CD8-positive, alpha-beta memory T cell (primary cell): Measurements from ENCODE around the gene PPP1R2. TPM values are rescaled to one million over a fixed set of nuclear protein-coding genes. Genes with fewer than 3 reads are reported as not detected.

Source experiments
- CTCF ChIA-PET: fragments of 350-600 bp; sonication (Branson Sonifier 250); formaldehyde crosslinking; loops from one replicate; lab custom pipeline; 2021; ENCODE audit warnings: antibody characterized with exemption; lab: Charles Lee
- POLR2A ChIA-PET: fragments of 350-600 bp; sonication (Branson Sonifier 250); formaldehyde crosslinking; loops from one replicate; lab custom pipeline; 2021; ENCODE audit warnings: antibody characterized with exemption; lab: Charles Lee
- DNase-seq, 5 donors: peaks; one replicate each; pipeline versions ENCODE4 v3.0.0 to v3.0.0-alpha.2; 2020 to 2022; ENCODE audit warnings: mixed read lengths in 1 of 5
- H3K27ac ChIP-seq: one replicate; pipeline ENCODE4 v1.7.0; 2013; ENCODE audit warnings: low read depth, mild to moderate bottlenecking, low read length, moderate library complexity
- H3K27me3 ChIP-seq: 2 replicates; pipeline ENCODE4 v1.7.0; 2013; ENCODE audit warnings: low read length, mild to moderate bottlenecking; ENCODE audit not compliant: insufficient read depth, poor library complexity, severe bottlenecking
- H3K36me3 ChIP-seq: 2 replicates; pipeline ENCODE4 v1.7.0; 2013; ENCODE audit warnings: mild to moderate bottlenecking, low read length, moderate library complexity; ENCODE audit not compliant: insufficient read depth
- H3K4me1 ChIP-seq: 2 replicates; pipeline ENCODE4 v1.7.0; 2013; ENCODE audit warnings: mild to moderate bottlenecking, low read length, moderate library complexity; ENCODE audit not compliant: insufficient read depth
- H3K4me3 ChIP-seq: 2 replicates; pipeline ENCODE4 v1.7.0; 2013; ENCODE audit warnings: mild to moderate bottlenecking, low read length
- H3K9me3 ChIP-seq: 2 replicates; pipeline ENCODE4 v1.7.0; 2013; ENCODE audit warnings: mild to moderate bottlenecking, low read length
- H3K27ac Mint-ChIP-seq, 8 donors: one replicate each; pipeline ENCODE4 v1.8.0; 2020 to 2021; ENCODE audit warnings: mixed read lengths in 8 of 8, mild to moderate bottlenecking in 6 of 8, inconsistent platforms in 3 of 8, moderate library complexity in 3 of 8
- H3K27me3 Mint-ChIP-seq, 2 donors: one replicate each; pipeline ENCODE4 v1.8.0; 2020 to 2021; ENCODE audit warnings: mixed read lengths in 2 of 2, mild to moderate bottlenecking in 1 of 2, moderate library complexity in 1 of 2
- H3K36me3 Mint-ChIP-seq, 3 donors: one replicate each; pipeline ENCODE4 v1.8.0; 2020 to 2021; ENCODE audit warnings: mixed read lengths in 3 of 3, inconsistent platforms in 1 of 3, mild to moderate bottlenecking in 1 of 3
- H3K4me1 Mint-ChIP-seq, 3 donors: one replicate each; pipeline ENCODE4 v1.8.0; 2020 to 2021; ENCODE audit warnings: mixed read lengths in 3 of 3, inconsistent platforms in 1 of 3, mild to moderate bottlenecking in 1 of 3
- H3K4me3 Mint-ChIP-seq, 7 donors: one replicate each; pipeline ENCODE4 v1.8.0; 2020 to 2021; ENCODE audit warnings: mixed read lengths in 7 of 7, mild to moderate bottlenecking in 6 of 7, moderate library complexity in 4 of 7, inconsistent platforms in 2 of 7
- H3K9me3 Mint-ChIP-seq, 5 donors: one replicate each; pipeline ENCODE4 v1.8.0; 2020 to 2022; ENCODE audit warnings: mixed read lengths in 5 of 5, mild to moderate bottlenecking in 3 of 5, moderate library complexity in 2 of 5, inconsistent platforms in 1 of 5
- polyA plus RNA-seq: library from polyadenylated mRNA; unstranded; fragments of 300-500 nt; fragmentation: Illumina TruSeq; gene quantifications from one replicate; pipeline ENCODE4 v1.2.3, GENCODE V29; 2021
- total RNA-seq, 2 experiments: library from RNA; stranded (reverse); gene quantifications; one replicate each; pipeline ENCODE4 v1.2.3, GENCODE V29; 2021

PPP1R2 gene
- total and polyA plus RNA-seq, 3 experiments from 2014 or later = 106 to 209 (median 109) TPM

- Histone ChIP-seq H3K9me3 (no peaks in the 10 kb centered on the region), H3K27ac (no peak overlapping the region), H3K4me1 (no peaks in the 10 kb centered on the region), H3K4me3 (no peak overlapping the region), H3K36me3 (no peaks in the 10 kb centered on the region), H3K27me3 (no peaks in the 10 kb centered on the region)
- Mint-ChIP-seq H3K27ac (no peak overlapping the region), H3K36me3 (no peaks in the 10 kb centered on the region), H3K9me3 (no peaks in the 10 kb centered on the region), H3K27me3 (peaks cover 0 to 11% of the 10 kb centered on the region in 2 donors), H3K4me1 (peaks cover 6 to 10% (median 7%) of the 10 kb centered on the region in 3 donors), H3K4me3 (peak overlapping the region in 1 of 7 donors; percentile 23)
- CTCF ChIA-PET = no interaction called here
- POLR2A ChIA-PET = no interaction called here
- DNase-seq = no peak
Measured at GRCh38 chr3:195573611-195574496, 30.7 kb upstream of the PPP1R2 start.

- H3K4me1 Mint-ChIP-seq = peaks cover 6 to 12% (median 7%) of the 10 kb centered on the region in 3 donors
- CTCF ChIA-PET = interaction anchor here (1.4 kb wide), 1 partner anchor 15 kb away, joined by 3 read pairs; no protein-coding TSS in a partner anchor
- H3K4me3 Mint-ChIP-seq = no peak overlapping the region
- H3K27ac ChIP-seq = no peak overlapping the region
- no peak overlapping the region for H3K4me3 ChIP-seq
- peaks cover 4 to 11% of the 10 kb centered on the region in 2 donors for H3K27me3 Mint-ChIP-seq
- H3K27me3 ChIP-seq = no peaks in the 10 kb centered on the region
- H3K27ac Mint-ChIP-seq = peak overlapping the region in 1 of 8 donors; percentile 38
- no peaks in the 10 kb centered on the region for H3K9me3 Mint-ChIP-seq
- H3K9me3 ChIP-seq = no peaks in the 10 kb centered on the region
- POLR2A ChIA-PET = no interaction called here
- H3K36me3 ChIP-seq = no peaks in the 10 kb centered on the region
- no peaks in the 10 kb centered on the region for H3K4me1 ChIP-seq
- DNase-seq = no peak
- peaks cover 0 to 2% (median 0%) of the 10 kb centered on the region in 3 donors for H3K36me3 Mint-ChIP-seq
Measured at GRCh38 chr3:195571361-195571760, 28.2 kb upstream of the PPP1R2 start.

GRCh38 chr3:195570912-195571311 is 27.8 kb upstream of the PPP1R2 start:
- peaks cover 6 to 12% (median 7%) of the 10 kb centered on the region in 3 donors for H3K4me1 Mint-ChIP-seq
- Histone ChIP-seq H3K4me3 (no peak overlapping the region), H3K4me1 (no peaks in the 10 kb centered on the region), H3K9me3 (no peaks in the 10 kb centered on the region), H3K36me3 (no peaks in the 10 kb centered on the region), H3K27me3 (no peaks in the 10 kb centered on the region), H3K27ac (no peak overlapping the region)
- ChIA-PET POLR2A (no interaction called here), CTCF (interaction anchor here (1.4 kb wide), 1 partner anchor 15 kb away, joined by 3 read pairs; no protein-coding TSS in a partner anchor)
- peaks cover 4 to 11% of the 10 kb centered on the region in 2 donors for H3K27me3 Mint-ChIP-seq
- H3K4me3 Mint-ChIP-seq = no peak overlapping the region
- no peaks in the 10 kb centered on the region for H3K9me3 Mint-ChIP-seq
- H3K27ac Mint-ChIP-seq = no peak overlapping the region
- DNase-seq = no peak
- H3K36me3 Mint-ChIP-seq = peaks cover 0 to 2% (median 0%) of the 10 kb centered on the region in 3 donors

GRCh38 chr3:195570344-195570743 is 27.2 kb upstream of the PPP1R2 start:
- DNase-seq = no peak
- Histone ChIP-seq H3K27me3 (no peaks in the 10 kb centered on the region), H3K27ac (no peak overlapping the region), H3K4me3 (no peak overlapping the region), H3K4me1 (no peaks in the 10 kb centered on the region), H3K36me3 (no peaks in the 10 kb centered on the region), H3K9me3 (no peaks in the 10 kb centered on the region)
- Mint-ChIP-seq H3K27me3 (peaks cover 4 to 11% of the 10 kb centered on the region in 2 donors), H3K27ac (peak overlapping the region in 1 of 8 donors; percentile 39), H3K4me1 (peaks cover 6 to 12% (median 7%) of the 10 kb centered on the region in 3 donors), H3K4me3 (no peak overlapping the region), H3K9me3 (no peaks in the 10 kb centered on the region), H3K36me3 (peaks cover 0 to 2% (median 0%) of the 10 kb centered on the region in 3 donors)
- ChIA-PET CTCF (interaction anchor here (1.4 kb wide), 1 partner anchor 14 kb away, joined by 3 read pairs; no protein-coding TSS in a partner anchor), POLR2A (no interaction called here)

GRCh38 chr3:195568630-195569029 is 25.5 kb upstream of the PPP1R2 start:
- Mint-ChIP-seq H3K36me3 (peaks cover 0 to 2% (median 0%) of the 10 kb centered on the region in 3 donors), H3K4me1 (peaks cover 6 to 12% (median 7%) of the 10 kb centered on the region in 3 donors), H3K9me3 (no peaks in the 10 kb centered on the region), H3K27me3 (peaks cover 4 to 7% of the 10 kb centered on the region in 2 donors), H3K4me3 (no peak overlapping the region), H3K27ac (no peak overlapping the region)
- DNase-seq = no peak
- Histone ChIP-seq H3K27ac (no peak overlapping the region), H3K36me3 (no peaks in the 10 kb centered on the region), H3K27me3 (no peaks in the 10 kb centered on the region), H3K4me1 (no peaks in the 10 kb centered on the region), H3K4me3 (no peak overlapping the region), H3K9me3 (no peaks in the 10 kb centered on the region)
- ChIA-PET CTCF (interaction anchor here (1.2 to 1.4 kb wide), 2 partner anchors 10 to 281 kb away, joined by 3 to 4 read pairs; no protein-coding TSS in a partner anchor), POLR2A (no interaction called here)

GRCh38 chr3:195566797-195567196 is 23.7 kb upstream of the PPP1R2 start:
- no peak for DNase-seq
- POLR2A ChIA-PET = no interaction called here

GRCh38 chr3:195565716-195566115 is 22.6 kb upstream of the PPP1R2 start:
- H3K27me3 ChIP-seq = no peaks in the 10 kb centered on the region
- ChIA-PET POLR2A (no interaction called here), CTCF (no interaction called here)
- H3K9me3 ChIP-seq = no peaks in the 10 kb centered on the region
- H3K27ac ChIP-seq = no peak overlapping the region
- H3K4me1 Mint-ChIP-seq = peaks cover 6 to 11% (median 7%) of the 10 kb centered on the region in 3 donors
- H3K27me3 Mint-ChIP-seq = peaks cover 0 to 4% of the 10 kb centered on the region in 2 donors
- H3K36me3 Mint-ChIP-seq = peaks cover 0 to 2% (median 0%) of the 10 kb centered on the region in 3 donors
- no peak for DNase-seq
- no peak overlapping the region for H3K4me3 Mint-ChIP-seq
- no peak overlapping the region for H3K4me3 ChIP-seq
- no peaks in the 10 kb centered on the region for H3K4me1 ChIP-seq
- no peaks in the 10 kb centered on the region for H3K9me3 Mint-ChIP-seq
- no peak overlapping the region for H3K27ac Mint-ChIP-seq
- no peaks in the 10 kb centered on the region for H3K36me3 ChIP-seq

More at GRCh38 chr3:195566797-195567196, 23.7 kb upstream of the PPP1R2 start:
- Mint-ChIP-seq H3K4me3 (no peak overlapping the region), H3K27ac (no peak overlapping the region), H3K27me3 (peaks cover 2 to 4% of the 10 kb centered on the region in 2 donors), H3K9me3 (no peaks in the 10 kb centered on the region), H3K4me1 (peaks cover 6 to 12% (median 7%) of the 10 kb centered on the region in 3 donors), H3K36me3 (peaks cover 0 to 2% (median 0%) of the 10 kb centered on the region in 3 donors)
- CTCF ChIA-PET = interaction anchor here (1.3 kb wide), 1 partner anchor 295 kb away, joined by 4 read pairs; no protein-coding TSS in a partner anchor
- Histone ChIP-seq H3K27me3 (no peaks in the 10 kb centered on the region), H3K4me1 (no peaks in the 10 kb centered on the region), H3K4me3 (no peak overlapping the region), H3K36me3 (no peaks in the 10 kb centered on the region), H3K27ac (no peak overlapping the region), H3K9me3 (no peaks in the 10 kb centered on the region)

- ChIA-PET CTCF (interaction anchor here (1.0 kb wide), 1 partner anchor 287 kb away, joined by 3 read pairs; no protein-coding TSS in a partner anchor), POLR2A (interaction anchor here (1.0 kb wide), 1 partner anchor 21 kb away, joined by 3 read pairs; no protein-coding TSS in a partner anchor)
- Mint-ChIP-seq H3K9me3 (no peaks in the 10 kb centered on the region), H3K27me3 (peaks cover 0 to 4% of the 10 kb centered on the region in 2 donors), H3K4me1 (peaks cover 4 to 7% (median 7%) of the 10 kb centered on the region in 3 donors), H3K27ac (no peak overlapping the region), H3K4me3 (no peak overlapping the region), H3K36me3 (peaks cover 0 to 2% (median 0%) of the 10 kb centered on the region in 3 donors)
- Histone ChIP-seq H3K4me3 (no peak overlapping the region), H3K36me3 (no peaks in the 10 kb centered on the region), H3K4me1 (peaks cover 4% of the 10 kb centered on the region), H3K27ac (no peak overlapping the region), H3K27me3 (no peaks in the 10 kb centered on the region), H3K9me3 (no peaks in the 10 kb centered on the region)
- DNase-seq = no peak
Measured at GRCh38 chr3:195563317-195563716, 20.2 kb upstream of the PPP1R2 start.
